Measurements from ENCODE around the gene MTHFD1.

- TF ChIP-seq POLR2A (IDR thresholded peaks at IDR 0.05) = no peak
- TF ChIP-seq, protein P1, sequence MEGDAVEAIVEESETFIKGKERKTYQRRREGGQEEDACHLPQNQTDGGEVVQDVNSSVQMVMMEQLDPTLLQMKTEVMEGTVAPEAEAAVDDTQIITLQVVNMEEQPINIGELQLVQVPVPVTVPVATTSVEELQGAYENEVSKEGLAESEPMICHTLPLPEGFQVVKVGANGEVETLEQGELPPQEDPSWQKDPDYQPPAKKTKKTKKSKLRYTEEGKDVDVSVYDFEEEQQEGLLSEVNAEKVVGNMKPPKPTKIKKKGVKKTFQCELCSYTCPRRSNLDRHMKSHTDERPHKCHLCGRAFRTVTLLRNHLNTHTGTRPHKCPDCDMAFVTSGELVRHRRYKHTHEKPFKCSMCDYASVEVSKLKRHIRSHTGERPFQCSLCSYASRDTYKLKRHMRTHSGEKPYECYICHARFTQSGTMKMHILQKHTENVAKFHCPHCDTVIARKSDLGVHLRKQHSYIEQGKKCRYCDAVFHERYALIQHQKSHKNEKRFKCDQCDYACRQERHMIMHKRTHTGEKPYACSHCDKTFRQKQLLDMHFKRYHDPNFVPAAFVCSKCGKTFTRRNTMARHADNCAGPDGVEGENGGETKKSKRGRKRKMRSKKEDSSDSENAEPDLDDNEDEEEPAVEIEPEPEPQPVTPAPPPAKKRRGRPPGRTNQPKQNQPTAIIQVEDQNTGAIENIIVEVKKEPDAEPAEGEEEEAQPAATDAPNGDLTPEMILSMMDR (IDR thresholded peaks at IDR 0.05) = no peak
Measured at GRCh38 chr14:64467566-64467965, 79.4 kb downstream of the MTHFD1 start.
